Putamen (tissue), 1 donor: Measurements from ENCODE around the gene PEPD.

Experiments used
- DNase-seq: peaks from one replicate; pipeline ENCODE4 v3.0.0-alpha.2; 2016; ENCODE audit warnings: low spot score

The PEPD gene

DNA sequence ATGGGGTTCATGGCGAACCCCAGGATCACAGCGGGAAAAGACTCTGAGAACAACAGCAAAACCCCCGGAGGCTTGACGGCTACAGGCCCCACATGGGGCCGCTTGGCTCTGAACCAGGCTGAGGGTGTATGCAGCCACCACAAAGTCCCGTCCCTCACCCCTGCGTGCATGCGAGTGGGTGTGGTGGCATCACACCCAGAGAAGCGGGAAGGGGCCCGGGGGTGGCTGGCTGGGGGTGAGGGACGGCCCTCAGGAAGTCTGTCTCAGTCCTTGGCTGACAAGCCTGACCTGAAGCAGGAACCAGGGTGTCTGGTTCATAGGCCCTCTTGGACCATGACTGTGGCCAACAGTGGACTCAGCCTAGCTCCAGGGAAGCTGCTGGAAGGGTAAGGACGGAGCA, 113.9 kb downstream of the PEPD start:
- no peak for DNase-seq

DNA sequence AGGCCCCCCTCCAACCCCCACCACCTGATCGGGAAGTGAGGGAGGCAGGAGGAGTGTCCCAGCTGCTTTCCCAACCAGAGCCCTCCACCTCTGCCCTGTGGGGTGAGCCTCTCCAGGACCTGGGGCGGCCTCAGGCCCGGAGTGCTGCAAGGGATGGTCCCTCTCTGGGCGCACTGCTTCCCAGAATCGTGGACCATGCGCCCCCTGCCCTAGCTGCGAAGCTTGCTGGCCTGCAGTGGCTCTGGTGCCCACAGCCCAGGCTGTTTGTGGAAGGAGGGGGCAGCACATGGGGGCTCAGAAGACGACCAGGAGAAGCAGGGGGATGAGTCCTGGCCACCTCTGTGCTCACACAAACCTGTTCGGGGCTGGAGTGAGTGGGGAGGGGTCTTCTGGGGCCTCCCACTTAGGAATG, 114.4 kb downstream of the PEPD start:
- DNase-seq = no peak

DNA sequence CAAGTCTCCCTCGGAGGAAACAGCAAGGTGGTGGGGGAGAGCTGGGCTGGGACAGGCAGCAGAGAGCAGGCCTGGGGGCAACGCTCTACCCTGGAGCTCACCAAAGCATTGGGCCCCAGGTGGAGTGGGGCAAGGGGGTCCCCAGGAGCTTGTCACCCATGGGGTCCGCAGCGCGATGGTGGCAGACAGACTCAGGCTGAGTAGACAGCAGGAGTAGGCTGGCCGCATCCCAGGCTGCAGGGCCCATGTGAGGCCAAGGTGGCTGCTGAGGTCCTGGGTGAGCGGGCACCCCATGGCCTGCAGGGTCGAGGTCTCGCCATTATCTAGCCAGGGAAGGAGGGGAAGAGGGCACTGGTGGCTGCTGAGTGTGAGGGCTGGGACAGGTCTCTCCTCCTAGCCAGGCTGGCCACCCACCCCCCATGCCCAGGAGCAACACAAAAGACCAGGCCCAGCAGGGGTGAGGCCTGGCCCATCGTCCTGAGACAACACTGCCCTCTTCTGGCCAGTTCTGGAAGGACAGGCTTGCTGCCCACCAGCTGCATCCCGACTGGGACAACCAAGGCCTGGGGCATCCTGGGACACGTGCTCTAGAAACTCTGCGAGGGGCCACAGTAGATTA, 115.0 kb downstream of the PEPD start:
- DNase-seq = no peak

DNA sequence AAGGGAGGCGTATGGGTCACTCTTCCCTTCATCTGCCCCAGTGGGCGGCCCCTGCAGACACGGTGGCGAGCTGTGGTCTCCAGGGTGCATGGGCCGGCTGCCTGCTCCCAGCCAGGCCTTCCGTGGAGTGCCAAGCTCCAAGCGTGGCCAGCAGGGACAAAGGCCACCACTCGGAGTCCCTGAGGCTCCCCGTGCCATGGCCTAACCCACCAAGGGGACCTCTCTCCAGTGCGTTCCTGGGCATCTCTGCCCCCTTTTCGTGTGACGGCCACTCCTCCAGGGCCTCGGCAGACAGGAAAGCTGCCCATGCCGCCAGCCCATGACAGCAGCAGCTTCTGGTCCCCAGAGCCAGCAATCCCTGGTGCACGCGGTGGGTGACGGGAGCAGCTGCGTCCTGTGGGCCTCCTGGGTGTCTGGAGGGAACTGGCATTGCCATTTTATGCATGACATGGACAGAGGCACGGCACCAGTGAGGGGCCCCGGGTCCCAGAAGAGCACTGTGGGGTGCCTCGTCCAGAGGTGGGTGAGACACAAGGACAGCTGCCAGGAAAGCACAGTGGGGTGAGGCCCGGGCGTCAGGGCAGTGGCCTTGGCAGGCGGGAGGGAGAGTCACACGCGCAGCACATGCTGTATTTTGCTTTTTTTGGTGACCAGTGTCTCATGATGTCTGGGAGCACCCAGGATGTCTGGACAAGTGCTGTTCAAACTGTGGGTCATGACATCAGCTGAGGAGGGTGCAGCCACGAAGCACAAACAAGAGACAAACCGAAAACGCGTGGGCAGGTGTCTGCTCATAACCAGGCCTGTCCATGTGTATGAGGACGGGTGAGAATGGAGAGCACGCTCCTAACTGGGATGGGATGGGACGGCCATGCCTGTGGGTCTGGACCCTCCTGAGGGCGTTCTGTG, 115.8 kb downstream of the PEPD start:
- no peak for DNase-seq

DNA sequence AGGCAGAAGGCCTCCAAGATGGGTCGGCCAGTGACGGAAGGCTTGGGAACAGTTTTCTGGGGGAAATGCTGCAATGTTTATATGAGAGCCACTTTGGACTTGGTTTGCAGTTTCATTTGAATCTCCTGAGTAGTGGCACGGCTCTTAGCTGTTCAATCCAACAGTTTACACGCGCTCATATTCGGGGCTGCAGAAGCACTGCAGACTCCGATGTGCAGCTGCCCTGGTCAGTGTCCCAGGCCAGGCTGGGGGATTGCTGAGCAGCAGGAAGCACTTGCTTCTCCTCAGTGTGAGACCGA, 116.4 kb downstream of the PEPD start:
- DNase-seq = no peak

DNA sequence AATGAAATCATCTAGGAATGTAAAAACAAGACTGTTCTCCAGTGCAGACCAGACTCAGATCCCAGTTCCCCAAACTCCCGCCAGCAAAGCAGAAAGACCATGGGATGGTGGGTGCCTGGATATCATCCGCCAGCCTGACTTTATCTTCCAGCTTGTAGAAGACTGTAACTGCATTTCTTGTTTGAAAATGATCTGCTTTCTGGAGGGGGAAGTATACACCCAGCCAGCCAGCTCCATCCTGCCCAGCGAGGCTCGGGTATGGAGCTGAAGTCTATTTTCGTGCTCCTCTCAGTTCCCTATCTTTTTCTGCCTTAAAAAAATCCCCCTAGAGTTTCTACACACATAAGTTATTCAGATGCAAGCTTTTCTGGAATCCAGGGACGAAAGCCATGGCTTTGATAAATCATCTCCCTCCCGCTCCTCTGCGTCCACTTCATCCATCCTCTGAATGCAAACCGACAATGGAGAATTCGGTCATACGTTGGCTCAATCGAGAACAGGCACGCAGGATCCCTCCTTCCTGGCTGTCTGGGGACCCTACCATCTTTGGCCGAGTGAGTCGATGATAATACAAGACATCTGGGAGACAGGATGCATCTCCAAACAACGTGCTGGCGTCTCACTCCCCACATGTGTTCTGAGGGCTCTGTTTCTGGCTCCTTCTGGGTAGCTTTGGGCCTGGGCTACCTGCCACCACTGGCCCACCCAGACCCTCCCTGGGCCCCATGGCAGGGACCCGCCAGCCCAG, 116.9 kb downstream of the PEPD start:
- DNase-seq = no peak

DNA sequence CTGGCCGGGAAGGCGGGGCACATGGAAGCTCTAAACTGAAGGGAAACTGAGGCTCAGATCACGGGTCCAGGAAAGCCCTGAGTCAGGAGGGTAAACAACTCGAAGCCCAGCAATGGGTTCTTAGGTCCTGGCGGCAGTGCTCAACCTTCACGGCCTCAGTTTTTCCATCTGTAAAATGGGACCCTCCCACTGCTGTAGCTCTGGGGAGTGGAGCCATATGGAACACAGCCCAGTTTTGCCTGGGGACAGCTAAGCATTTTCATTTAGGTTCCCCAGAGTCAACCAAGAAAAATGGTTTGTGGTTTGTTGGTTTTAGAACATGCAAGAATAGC, 117.7 kb downstream of the PEPD start:
- no peak for DNase-seq

DNA sequence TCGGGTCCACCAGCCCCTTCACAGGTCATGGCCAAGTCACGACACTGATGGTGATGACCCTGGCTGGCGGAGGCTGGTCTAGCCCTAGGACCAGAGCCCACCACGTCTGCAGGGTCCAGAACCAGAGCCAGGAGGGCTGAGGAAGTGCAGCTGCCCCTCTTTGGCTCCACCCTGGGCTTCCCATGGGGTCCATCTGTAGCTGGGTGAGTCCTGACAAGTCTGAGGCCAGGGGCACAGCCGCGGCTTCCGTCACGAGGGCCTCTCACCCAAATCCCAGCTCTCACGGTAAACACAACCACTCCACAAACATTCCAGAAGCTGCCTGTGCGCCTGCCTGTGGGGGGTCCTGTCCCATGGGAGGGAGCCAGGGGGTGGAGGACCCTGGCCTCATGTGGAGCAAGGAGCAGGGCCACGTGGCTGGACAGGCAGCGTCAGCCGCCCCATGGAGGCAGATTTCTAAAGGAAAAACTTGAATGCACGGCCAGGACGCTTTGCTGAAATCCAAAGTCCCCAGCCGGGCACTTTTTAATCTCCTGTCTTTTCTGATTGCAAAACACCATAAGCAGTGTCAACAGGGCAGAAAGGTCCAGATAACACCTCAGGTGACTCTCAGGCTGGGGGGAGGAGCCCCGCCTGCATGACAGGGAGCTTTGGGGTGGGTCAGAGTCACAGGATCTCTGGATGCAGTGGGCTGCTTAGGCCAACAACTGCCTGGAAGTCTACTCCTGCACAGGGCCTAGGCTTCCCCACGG, 118.2 kb downstream of the PEPD start:
- no peak for DNase-seq

DNA sequence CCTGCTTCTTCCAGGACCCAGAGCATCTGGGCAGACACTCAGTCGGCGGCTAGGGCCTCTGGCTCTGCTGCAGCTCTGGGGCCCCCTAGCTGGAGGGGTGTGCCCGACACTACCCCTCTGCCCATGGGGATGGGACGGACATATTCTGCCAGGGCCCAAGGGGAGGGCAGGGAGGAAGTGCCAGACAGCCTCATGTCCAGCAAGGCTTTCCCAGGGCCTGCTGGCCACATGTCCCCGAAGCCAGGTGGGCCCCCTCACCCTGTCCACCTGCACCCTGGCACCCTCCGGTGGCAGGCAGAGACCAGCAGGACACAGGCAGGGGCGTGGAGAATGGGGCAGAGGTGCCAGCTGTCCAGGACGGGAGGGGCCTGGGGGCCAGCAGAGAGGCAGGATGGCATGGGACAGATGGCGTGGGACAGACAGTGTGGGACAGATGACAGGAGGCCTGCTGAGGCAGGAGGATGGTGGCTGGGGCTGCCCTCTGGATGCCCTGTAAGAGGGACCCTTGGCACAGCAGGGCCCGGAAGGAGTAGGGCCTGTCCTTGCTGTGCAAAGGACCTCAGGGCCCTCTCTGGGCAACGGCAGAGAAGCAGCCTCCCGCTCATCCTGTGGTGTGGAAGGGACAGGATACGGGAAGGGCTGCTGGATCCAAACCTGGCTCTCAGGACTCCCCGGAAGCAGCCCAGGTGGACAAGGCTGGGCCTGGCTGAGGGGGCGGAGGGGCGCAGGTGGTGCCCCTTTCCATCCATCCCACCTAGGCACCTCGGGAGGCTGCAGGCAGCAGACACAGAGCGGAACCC, 119.0 kb downstream of the PEPD start:
- no peak for DNase-seq

DNA sequence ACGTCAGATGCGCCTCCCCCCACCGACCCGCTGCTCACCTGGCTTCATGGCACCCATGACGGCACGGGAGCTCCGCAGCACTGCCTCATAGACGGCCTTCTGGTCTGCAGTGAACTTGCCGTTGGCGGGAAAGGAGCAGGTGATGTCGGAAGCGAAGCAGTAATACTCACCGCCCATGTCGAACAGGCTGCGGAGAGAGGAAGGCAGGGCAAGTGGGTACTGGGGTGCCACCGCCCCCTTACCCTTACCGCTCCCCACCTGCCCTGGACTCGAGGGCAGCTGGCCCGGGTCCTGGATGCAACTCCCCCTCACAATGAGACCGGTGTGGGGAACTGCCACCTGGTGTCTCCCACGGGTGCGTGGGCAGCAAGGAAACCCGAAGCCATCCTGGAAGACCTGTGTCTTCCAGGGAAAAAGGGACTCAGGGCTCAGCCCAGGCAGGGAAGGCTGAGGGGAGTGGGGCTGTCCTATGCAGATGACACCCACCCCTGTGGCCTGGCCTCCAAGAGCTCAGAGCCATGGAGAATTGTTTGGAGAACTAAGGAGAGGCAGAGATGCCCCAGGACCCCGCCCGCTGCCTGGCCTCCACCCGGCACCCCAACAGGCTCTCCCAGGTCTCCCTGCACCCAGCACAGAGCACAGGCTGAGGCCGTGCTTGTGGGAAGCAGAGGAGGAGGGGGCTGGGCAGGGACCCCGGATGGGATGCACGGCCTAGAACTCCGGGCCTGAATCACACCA, 119.7 kb downstream of the PEPD start:
- no peak for DNase-seq

DNA sequence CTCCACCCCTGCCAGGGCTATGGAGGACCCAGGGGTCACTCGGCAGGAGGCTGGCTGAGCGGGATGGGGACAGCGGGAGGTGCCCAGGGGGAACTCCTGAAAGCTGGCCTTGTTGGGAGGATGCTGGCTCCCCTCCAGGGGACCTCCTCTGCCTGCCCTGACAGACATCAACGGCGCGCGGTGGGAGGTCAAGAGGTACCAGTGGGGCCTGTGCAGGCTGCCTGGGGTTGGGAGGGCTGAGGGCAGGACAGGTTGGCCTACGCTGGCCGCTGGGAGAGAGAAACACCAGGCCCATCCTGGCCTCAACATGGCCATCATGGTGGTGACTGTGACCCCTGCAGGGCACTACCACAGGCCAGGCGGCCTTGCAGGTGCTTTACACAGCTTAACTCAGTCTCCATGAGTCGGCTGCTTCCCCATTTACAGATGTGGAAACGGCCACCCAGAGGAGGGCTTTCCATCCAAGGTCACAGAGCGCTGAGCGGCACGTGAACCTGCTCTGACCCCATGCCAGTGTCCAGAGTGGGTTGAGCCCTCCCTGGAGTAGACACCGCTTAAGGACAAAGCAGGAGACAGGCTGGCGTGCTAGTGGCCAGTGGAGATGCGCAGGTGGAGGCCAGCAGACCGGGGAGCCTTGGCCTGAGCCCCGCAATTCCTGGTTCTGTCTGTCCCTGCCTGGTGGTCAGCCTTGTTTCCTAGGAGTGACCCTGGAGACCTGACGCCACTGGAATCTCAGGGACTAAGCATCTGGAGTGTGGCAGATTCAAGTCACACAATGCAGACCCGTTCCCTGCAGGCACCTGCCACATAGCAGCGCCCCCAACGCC, 120.5 kb downstream of the PEPD start:
- no peak for DNase-seq

DNA sequence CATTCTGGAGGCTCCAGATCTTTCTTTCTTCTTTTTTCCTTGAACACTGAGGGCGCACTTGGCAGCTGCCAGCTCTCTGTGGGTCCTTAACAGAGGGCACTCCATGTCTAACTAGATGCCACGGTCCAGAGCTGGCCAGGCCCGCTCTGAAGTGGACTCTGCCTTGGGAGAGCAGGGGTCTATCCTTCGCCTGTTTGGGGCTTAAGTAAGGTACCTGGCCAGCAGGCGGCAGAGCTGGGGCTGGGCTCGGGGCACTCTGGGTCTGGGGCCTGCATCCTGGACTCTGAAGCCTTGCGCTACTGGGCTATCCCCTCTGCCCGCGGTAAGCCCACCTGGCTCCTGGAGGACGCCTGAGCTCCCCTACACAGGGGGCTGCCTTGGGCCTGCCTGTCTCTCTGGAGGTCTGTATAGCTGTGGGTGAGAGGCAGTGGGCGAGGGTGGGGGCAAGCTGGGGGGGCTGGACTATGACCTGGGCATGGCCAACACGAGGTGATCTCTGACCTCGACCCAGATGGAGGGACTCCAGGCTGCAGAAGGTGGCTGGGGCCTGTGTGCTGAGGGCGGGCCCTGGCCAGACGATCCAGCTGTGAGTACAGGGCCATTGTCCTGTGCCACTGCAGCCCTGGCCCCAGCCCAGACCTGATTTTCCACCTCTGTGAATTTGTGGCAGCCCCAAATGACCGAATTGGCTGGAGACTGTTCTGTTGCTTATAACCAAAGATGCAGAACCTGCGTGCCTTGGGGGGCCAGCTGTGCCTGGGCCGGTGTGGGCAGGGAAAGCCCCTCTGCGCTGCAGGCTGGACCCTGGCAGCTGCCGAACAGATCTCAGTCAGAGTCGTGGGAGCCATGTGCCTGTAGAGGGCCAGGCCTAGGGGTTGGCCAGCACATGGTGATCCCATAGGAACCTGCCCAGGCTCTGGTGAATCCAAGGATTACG, 121.6 kb downstream of the PEPD start:
- no peak for DNase-seq

DNA sequence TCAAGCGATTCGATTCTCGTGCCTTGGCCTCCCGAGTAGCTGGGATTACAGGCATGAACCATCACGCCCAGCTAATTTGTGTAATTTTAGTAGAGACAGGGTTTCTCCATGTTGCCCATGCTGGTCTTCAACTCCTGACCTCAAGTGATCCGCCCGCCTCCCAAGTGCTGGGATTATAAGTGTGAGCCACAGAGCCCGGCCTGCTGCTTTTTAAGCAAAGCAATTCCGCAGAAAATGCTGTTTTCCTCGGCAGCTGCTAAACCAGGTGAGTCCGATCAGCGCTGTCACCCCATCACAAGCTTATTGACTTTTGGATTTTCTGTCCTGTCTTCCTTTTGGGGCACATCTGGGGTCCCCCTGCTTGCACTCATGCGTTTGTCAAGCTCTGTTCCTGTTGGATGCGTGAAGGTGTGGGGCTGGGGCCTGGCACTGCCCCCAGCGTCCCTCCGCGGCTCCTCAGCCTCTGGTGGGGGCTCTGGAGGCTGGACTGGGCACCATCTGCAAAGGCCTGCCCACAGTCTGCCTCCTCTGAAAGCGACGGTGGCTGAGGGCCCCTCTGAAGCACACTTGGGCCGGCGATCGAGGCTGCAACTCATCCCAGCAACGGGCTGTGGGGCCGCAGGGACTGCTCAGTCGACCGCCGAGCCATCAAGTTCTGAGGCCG, 122.4 kb downstream of the PEPD start:
- no peak for DNase-seq

DNA sequence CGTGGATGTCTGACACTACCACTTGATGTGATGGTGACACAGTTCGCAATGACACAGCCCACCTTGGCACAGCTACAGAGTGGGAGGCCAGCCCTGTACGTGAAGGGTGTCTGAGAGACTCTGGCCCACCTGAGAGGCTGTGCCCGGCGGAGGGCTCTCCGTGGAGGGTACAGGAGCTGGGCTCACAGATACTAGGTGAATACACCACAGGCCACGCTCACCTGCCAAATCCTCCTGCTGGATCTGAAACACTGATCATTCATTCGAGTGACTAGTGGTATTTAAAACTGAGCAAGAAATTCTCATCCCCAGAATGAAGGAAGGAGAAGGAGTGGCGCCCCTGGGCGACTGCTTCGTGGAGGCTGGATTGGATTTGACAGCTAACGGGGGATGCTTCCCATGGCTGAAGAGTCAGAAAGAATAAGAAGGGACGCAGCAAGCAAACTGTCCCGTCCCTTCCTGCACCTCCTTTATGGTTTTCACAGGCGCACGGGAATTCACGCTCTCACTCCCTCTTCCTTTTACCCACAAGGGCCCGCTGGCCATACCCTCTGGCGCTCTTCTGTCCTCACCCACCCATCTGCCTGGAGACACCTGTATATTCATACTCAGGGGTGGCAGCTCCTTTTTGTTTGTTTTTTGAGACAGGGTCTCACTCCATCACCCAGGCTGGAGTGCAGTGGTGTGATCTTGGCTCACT, 123.1 kb downstream of the PEPD start:
- no peak for DNase-seq

DNA sequence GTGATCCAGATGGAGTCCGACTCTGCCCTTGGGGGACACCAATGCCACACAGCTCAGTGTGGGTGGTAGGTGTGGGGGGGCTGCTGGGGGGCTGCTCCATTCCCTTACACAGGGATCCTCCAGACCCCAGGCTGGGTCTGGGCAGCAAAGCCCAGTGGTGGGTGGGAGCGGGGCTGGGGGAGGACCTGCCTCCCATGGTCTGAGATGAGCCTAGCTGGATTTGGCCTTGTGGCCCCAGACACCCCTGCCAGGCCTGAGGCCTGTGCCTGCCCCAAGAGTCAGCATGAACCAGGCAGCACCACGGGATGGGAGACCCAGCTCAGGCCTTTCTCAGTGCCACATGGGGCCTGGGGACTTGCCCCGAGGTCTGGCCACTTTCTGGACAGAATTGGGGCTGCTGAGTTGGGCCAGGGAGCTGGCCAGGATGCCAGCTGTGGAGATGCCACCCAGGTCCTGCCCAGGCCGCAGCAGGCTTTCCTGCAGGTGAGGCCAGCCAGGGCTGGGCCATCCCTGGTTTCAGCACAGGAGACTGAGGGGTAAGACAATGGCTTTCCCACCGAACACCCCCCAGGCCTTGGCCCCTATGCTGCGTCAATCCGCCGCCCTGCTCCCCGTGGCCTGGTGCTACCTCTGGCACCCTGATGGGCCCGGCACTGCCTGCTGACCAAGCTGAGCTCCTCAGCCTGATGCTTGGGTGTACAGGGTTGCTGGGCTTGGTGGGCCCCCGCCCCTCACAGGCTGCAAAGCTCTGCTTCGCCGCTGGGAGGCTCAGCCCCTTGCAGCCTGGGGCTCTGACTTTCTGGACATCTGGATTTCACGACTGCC, 123.8 kb downstream of the PEPD start:
- DNase-seq = no peak

DNA sequence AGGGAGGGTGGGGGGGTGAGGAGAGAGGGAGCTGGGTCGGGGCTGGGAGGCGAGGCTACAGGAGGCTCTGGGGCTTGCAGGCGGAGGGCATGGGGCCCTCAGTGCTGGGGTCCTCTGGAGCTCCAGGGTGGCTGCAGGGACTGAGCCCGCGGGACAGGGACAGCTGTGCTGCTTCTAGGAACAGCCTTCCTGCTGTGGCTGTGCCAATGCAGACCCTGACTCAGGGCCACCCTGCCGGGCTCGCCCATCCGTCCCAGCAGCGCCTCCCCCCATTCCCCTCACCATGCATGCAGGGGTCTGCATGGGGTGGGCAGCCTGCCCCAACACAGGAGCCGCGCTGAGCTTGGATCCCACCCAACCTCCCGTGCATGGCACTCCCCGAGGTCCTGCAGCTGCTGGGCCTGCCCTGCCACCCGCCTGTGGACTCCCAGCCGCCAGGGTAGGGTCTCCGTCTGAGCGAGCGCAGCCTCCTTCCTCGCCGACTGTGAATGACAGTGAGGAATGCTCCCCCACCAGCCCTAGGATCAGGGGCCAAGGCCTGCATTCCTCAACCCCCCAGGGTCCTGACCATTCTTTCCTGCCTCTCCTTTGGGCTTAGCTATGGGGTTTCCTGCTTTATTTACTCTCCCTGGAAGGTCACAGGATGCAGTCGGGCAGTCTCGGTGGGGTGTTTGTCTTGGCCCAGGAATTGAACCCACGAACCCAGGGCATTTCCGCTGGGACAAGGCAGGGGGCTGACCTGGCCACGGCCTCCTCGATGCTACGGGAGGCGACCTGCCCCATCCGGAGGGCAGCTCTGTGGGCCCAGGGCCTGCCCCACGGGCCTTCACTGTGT, 124.7 kb downstream of the PEPD start:
- DNase-seq = no peak
